SK-N-SH (cell line): ENCODE results near the gene FSTL5. TPM values are rescaled to one million over a fixed set of nuclear protein-coding genes. Genes with fewer than 3 reads are reported as not detected.

Experiments
- CTCF ChIA-PET: fragments of 300-600, 350-600 bp; formaldehyde crosslinking; extraction: SDS; loops from one replicate; lab custom pipeline; 2021; lab: Yijun Ruan, JAX
- POLR2A ChIA-PET: fragments of 350-600 bp; sonication (Branson Sonifier 250); formaldehyde crosslinking; extraction: SDS; loops from one replicate; lab custom pipeline; 2020; ENCODE audit warnings: antibody characterized with exemption, inconsistent platforms; lab: Yijun Ruan, JAX
- DNase-seq: peaks from one replicate; pipeline ENCODE4 v3.0.0; 2012
- H2AFZ ChIP-seq: fragments of 200-600 bp; sonication (generic); 2 replicates; pipeline ENCODE4 v1.8.1; 2016; ENCODE audit warnings: antibody characterized with exemption, mild to moderate bottlenecking, low read depth
- H3F3A ChIP-seq: fragments of 200-600 bp; sonication (generic); replicated peaks from 2 replicates; pipeline ENCODE3; 2016; ENCODE audit warnings: antibody characterized with exemption, mild to moderate bottlenecking; ENCODE audit not compliant: insufficient read depth
- H3K27ac ChIP-seq, 2 experiments: fragments of 200-500 bp in 1 of 2; fragments of 200-600 bp in 1 of 2; sonication (Bioruptor generic) in 1 of 2; sonication (generic), shearing (Covaris generic) in 1 of 2; 2 replicates each; pipeline versions ENCODE4 v1.5.1 to v1.6.1; 2014 to 2016; ENCODE audit warnings: low read depth in 2 of 2, inconsistent platforms in 1 of 2, low read length in 1 of 2, mild to moderate bottlenecking in 1 of 2, mixed read lengths in 1 of 2
- H3K27me3 ChIP-seq: fragments of 200-600 bp; sonication (generic), shearing (Covaris generic); 2 replicates; pipeline ENCODE4 v1.6.1; 2016; ENCODE audit warnings: mixed run types; ENCODE audit not compliant: insufficient read depth
- H3K36me3 ChIP-seq, 2 experiments: fragments of 200-500 bp in 1 of 2; fragments of 200-600 bp in 1 of 2; sonication (Bioruptor generic) in 1 of 2; sonication (generic) in 1 of 2; replicated peaks in 1 of 2; 2 replicates each; pipeline versions ENCODE3 to v1.5.1; 2014 to 2016; ENCODE audit warnings: low read length in 1 of 2, mild to moderate bottlenecking in 1 of 2; ENCODE audit not compliant: insufficient read depth in 2 of 2, control insufficient read depth in 1 of 2
- H3K4me1 ChIP-seq, 2 experiments: fragments of 200-500 bp in 1 of 2; fragments of 200-600 bp in 1 of 2; sonication (Bioruptor generic) in 1 of 2; sonication (generic), shearing (Covaris generic) in 1 of 2; 2 replicates each; pipeline versions ENCODE4 v1.5.1 to v1.6.1; 2014 to 2016; ENCODE audit warnings: low read depth in 1 of 2, low read length in 1 of 2, mixed run types in 1 of 2; ENCODE audit not compliant: insufficient read depth in 2 of 2, control insufficient read depth in 1 of 2
- H3K4me2 ChIP-seq: fragments of 200-600 bp; sonication (generic), shearing (Covaris generic); 2 replicates; pipeline ENCODE4 v1.6.1; 2017; ENCODE audit warnings: mixed run types
- H3K4me3 ChIP-seq, 2 experiments: fragments of 200-500 bp in 1 of 2; fragments of 200-600 bp in 1 of 2; sonication (Bioruptor generic) in 1 of 2; sonication (generic), shearing (Covaris generic) in 1 of 2; 2 replicates each; pipeline versions ENCODE4 v1.5.1 to v1.8.1; 2014 to 2016; ENCODE audit warnings: low read depth in 2 of 2, inconsistent platforms in 1 of 2, low read length in 1 of 2, mild to moderate bottlenecking in 1 of 2, mixed read lengths in 1 of 2, moderate library complexity in 1 of 2
- H3K79me2 ChIP-seq: fragments of 200-600 bp; sonication (generic); 2 replicates; pipeline ENCODE4 v1.8.1; 2017; ENCODE audit warnings: mild to moderate bottlenecking; ENCODE audit not compliant: insufficient read depth
- H3K9ac ChIP-seq: fragments of 200-600 bp; sonication (generic); 2 replicates; pipeline ENCODE4 v1.6.1; 2017; ENCODE audit warnings: mixed run types
- H3K9me2 ChIP-seq: fragments of 200-600 bp; sonication (generic); 2 replicates; pipeline ENCODE4 v1.6.1; 2017; ENCODE audit warnings: mixed run types
- H3K9me3 ChIP-seq: fragments of 200-600 bp; sonication (generic); 2 replicates; pipeline ENCODE4 v1.6.1; 2017; ENCODE audit warnings: mixed run types, mild to moderate bottlenecking, moderate library complexity
- H4K20me1 ChIP-seq: fragments of 200-600 bp; sonication (generic); 2 replicates; pipeline ENCODE4 v1.6.1; 2017; ENCODE audit warnings: mild to moderate bottlenecking, mixed run types; ENCODE audit not compliant: insufficient read depth
- CTCF ChIP-seq: fragments of 200-600 bp; sonication (generic); IDR thresholded peaks from 2 replicates; pipeline ENCODE4 v1.6.1; 2017; ENCODE audit warnings: antibody characterized with exemption, mild to moderate bottlenecking, moderate library complexity
- ELF1 ChIP-seq: IDR thresholded peaks from 2 replicates; pipeline ENCODE4 v1.4.0; 2012
- EP300 ChIP-seq, 2 experiments: IDR thresholded peaks; 2 replicates each; pipeline versions ENCODE4 v1.4.0 to v1.6.1; 2012; ENCODE audit warnings: borderline replicate concordance in 1 of 2, low read depth in 1 of 2, low read length in 1 of 2
- FOSL2 ChIP-seq: IDR thresholded peaks from 2 replicates; pipeline ENCODE4 v1.4.0; 2012; ENCODE audit warnings: low read depth, mild to moderate bottlenecking, moderate library complexity, borderline replicate concordance
- FOXJ3 ChIP-seq: sonication (generic); formaldehyde crosslinking; IDR thresholded peaks from 2 replicates; pipeline ENCODE4 v1.5.1; 2020; ENCODE audit warnings: mild to moderate bottlenecking, missing genetic modification reagents
- IRF3 ChIP-seq: fragments of 150-350 bp; IDR thresholded peaks from 2 replicates; pipeline ENCODE4 v1.6.1; 2016; ENCODE audit warnings: mild to moderate bottlenecking, low read depth, low read length
- JUND ChIP-seq: IDR thresholded peaks from 2 replicates; pipeline ENCODE4 v1.4.0; 2012
- MXI1 ChIP-seq: IDR thresholded peaks from 2 replicates; pipeline ENCODE4 v1.6.1; 2012; ENCODE audit warnings: mild to moderate bottlenecking, low read depth, low read length, improper control_type of control experiment
- NFIC ChIP-seq: IDR thresholded peaks from 2 replicates; pipeline ENCODE4 v1.4.0; 2012; ENCODE audit warnings: borderline replicate concordance
- POLR2AphosphoS5 ChIP-seq: IDR thresholded peaks from 2 replicates; pipeline ENCODE4 v1.6.1; 2012; ENCODE audit warnings: low read depth, low read length
- RFX5 ChIP-seq: IDR thresholded peaks from 2 replicates; pipeline ENCODE4 v1.6.1; 2012; ENCODE audit warnings: mild to moderate bottlenecking, improper control_type of control experiment, low read length
- SMC3 ChIP-seq: IDR thresholded peaks from 2 replicates; pipeline ENCODE4 v1.6.1; 2012; ENCODE audit warnings: low read depth, low read length, improper control_type of control experiment
- USF1 ChIP-seq: IDR thresholded peaks from 2 replicates; pipeline ENCODE4 v1.4.0; 2012; ENCODE audit warnings: low read depth, borderline replicate concordance
- USF2 ChIP-seq: fragments of 150-350 bp; IDR thresholded peaks from 2 replicates; pipeline ENCODE4 v1.6.1; 2017; ENCODE audit warnings: antibody characterized with exemption, low read length, low read depth, borderline replicate concordance
- ZBTB33 ChIP-seq: IDR thresholded peaks from 2 replicates; pipeline ENCODE4 v1.4.0; 2012; ENCODE audit warnings: low read depth, borderline replicate concordance
- WGBS: methylation state at CpG from one replicate; pipeline ENCODE4 v1.1.6; 2017; ENCODE audit warnings: low lambda C conversion rate; 5-methylcytosine and 5-hydroxymethylcytosine counted together
- polyA plus RNA-seq, 3 experiments: library from polyadenylated mRNA; depleted of rRNA; stranded (reverse); fragments of >200 nt; gene quantifications; 2 replicates each; pipeline ENCODE4 v1.2.3, GENCODE V29; 2012

The FSTL5 gene
- polyA plus RNA-seq, 1 of the 3 experiments (the other 2 are of a cell fraction): 0.07 TPM

- no peak for TF ChIP-seq POLR2AphosphoS5
- no peak for TF ChIP-seq IRF3
- TF ChIP-seq CTCF: no peak
- no peak for TF ChIP-seq RFX5
- TF ChIP-seq JUND: no peak
- no peak for TF ChIP-seq FOXJ3 (CRISPR knock-in tag)
- no peak for TF ChIP-seq ZBTB33
- no peak for TF ChIP-seq SMC3
- no peak for TF ChIP-seq MXI1
- TF ChIP-seq USF2: no peak
- no peak for TF ChIP-seq ELF1
- TF ChIP-seq FOSL2: no peak
- no peak for TF ChIP-seq NFIC
- no peak for TF ChIP-seq EP300 (IDR thresholded peaks at IDR 0.05; ENCODE audit: borderline replicate concordance in 1 of 2, low read depth in 1 of 2, low read length in 1 of 2)
- no peak for TF ChIP-seq USF1
- TF ChIP-seq, all 33 proteins: peak for 0
- no peaks in the 10 kb centered on the region for H4K20me1 ChIP-seq
- H3K9me3 ChIP-seq: no peaks in the 10 kb centered on the region
- H3K79me2 ChIP-seq: no peaks in the 10 kb centered on the region; the same call in 1 of the 2 replicates
- 71% methylated on average over 2 of the region's 2 CpGs for WGBS
- DNase-seq: no peak
- H3K4me3 ChIP-seq: no peak overlapping the region
- H3K4me1 ChIP-seq: peaks cover 0 to 8% of the 10 kb centered on the region in 2 experiments; a peak in 2 of 4 replicates
- H3K9ac ChIP-seq: no peak overlapping the region
- H3K27ac ChIP-seq: no peak overlapping the region
- H3K4me2 ChIP-seq: no peak overlapping the region
- H3K36me3 ChIP-seq: no peaks in the 10 kb centered on the region
- H3F3A ChIP-seq: no peaks in the 10 kb centered on the region
- ChIA-PET CTCF (no interaction called here), POLR2A (no interaction called here)
- 0 out of 2 replicates have a peak, but pooled peaks cover 5% of the 10 kb centered on the region for H3K9me2 ChIP-seq
- H2AFZ ChIP-seq: no peak overlapping the region
- no peaks in the 10 kb centered on the region for H3K27me3 ChIP-seq
These were observed 102.6 kb downstream of the FSTL5 start for GRCh38 chr4:162061214-162061613.
